Limb (tissue), 2 donors: ENCODE measurements around the gene C1orf56.
"Not testable (repeated sequence)": the region's sequence is repeated elsewhere in the genome, so short reads cannot be mapped to it uniquely, and the experiment has no call there.

ENCODE experiments used
- DNase-seq, 2 donors: peaks; one replicate each; pipeline ENCODE4 v3.0.0-alpha.2; 2016; ENCODE audit errors: extremely low spot score in 2 of 2

Gene C1orf56

GRCh38 chr1:151060657-151061421 lies 13.3 kb downstream of the C1orf56 start:
- peak in 1 of 2 donors; percentile 54 for DNase-seq

GRCh38 chr1:151061704-151062103 lies 14.2 kb downstream of the C1orf56 start:
- DNase-seq, result no peak

- no peak for DNase-seq
Measured at GRCh38 chr1:151062741-151063371, 15.3 kb downstream of the C1orf56 start.

- DNase-seq, result no peak
Measured at GRCh38 chr1:151065089-151065645, 17.6 kb downstream of the C1orf56 start.

DNA sequence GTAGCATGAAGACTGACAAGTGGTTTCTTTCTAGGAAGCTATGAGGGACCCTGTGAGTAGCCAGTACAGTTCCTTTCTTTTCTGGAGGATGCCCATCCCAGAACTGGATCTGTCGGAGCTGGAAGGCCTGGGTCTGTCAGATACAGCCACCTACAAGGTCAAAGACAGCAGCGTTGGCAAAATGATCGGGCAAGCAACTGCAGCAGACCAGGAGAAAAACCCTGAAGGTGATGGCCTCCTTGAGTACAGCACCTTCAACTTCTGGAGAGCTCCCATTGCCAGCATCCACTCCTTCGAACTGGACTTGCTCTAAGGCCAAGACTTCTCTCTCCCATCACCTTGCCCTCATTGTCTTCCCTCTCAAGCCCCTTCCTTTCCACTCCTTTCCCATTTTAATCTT lies 19.6 kb downstream of the C1orf56 start:
- DNase-seq, result no peak

DNA sequence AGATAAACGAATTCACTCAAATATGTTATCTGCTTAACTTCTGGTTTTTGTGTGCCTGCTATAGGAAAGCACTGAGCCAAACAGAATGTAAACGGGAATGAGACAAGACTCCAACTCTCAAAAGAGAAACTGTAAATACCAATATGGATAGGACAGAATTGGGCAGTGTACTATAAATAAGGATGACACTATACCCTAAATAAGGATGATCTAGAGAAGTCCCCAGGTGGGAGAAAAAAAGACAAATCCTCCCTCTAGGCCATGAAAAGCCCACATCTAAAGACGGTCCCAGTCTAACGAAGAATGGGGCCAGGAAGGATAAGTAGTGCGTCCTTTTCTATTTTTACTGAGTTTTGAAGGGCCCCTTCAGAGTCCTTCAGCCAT lies 21.5 kb downstream of the C1orf56 start:
- no peak for DNase-seq

DNA sequence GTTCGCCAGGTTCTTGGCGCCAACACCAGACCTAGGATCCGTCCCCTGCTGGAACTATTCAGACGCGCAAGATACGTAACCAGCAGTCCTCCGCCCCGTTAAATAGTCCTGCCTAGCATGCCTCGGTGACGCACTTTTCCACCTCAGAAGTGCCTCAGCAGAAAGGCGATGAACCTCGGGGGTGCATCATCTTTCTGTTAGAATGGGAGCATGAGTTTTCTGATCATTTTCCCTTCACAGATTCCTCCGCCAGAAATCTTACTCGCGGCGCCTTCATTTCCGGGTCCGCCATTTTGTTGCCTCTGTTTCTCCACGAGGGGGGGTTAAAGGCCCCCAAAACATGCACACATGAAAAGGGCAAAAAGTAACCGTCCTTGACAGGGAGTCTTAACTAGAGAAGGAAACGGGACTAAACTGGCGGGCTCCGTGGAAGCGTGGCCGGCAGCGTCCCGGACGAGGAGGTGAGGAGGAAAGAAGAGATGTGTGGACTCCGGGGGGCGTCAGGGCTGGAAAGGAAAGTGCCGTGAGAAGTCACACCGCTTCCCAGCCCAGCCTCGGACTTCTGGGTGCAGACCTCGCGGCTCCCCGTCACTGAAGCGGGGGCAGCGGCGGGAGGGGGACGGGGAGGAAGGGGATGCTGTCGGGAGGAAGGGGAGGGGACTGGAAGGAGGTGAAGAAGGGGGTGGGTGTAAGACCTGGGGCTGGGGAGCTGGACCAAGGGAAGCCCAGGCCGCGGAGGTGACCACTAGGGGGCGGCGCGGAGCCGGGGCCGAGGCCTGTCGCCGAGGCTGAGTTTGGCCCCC lies 23.1 kb downstream of the C1orf56 start, which contains the start of gene GABPB2:
TSS of gene GABPB2 (plus strand) at position 288 of the 803 bp plus-strand sequence. CDS start 17,429 bp downstream, outside the sequence.
- peak; percentile 94 to 96 for DNase-seq

DNA sequence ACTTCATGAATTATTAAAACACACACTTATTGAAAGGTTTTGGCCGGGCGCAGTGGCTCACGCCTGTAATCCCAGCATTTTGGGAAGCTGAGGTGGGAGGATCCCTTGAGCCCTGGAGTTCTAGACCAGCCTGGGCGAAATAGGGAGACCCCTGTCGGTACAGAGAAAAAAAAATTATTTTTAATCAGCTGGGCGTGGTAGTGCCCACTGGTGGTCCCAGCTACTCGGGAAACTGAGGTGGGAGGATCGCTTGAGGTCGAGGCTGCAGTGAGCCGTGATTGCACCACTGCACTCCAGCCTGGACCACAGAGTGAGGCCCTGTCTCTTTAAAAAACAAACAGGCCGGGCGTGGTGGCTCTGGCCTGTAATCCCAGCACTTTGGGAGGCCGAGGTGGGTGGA lies 24.7 kb downstream of the C1orf56 start:
- DNase-seq, result no peak

- DNase-seq, result no peak
Measured at GRCh38 chr1:151085953-151086559, 38.5 kb downstream of the C1orf56 start.

- not testable (repeated sequence) for DNase-seq
Measured at GRCh38 chr1:151097426-151097825, 49.9 kb downstream of the C1orf56 start.

GRCh38 chr1:151098126-151098525 lies 50.6 kb downstream of the C1orf56 start:
- DNase-seq, result no peak
